ENCODE data around the gene GALNT14. TPM values are rescaled to one million over a fixed set of nuclear protein-coding genes. Genes with fewer than 3 reads are reported as not detected.

GALNT14 gene
- total and polyA plus RNA-seq, 2 donors (not counting 1 experiment from before 2014, with no cell fraction given), result 3.1 to 6.2 TPM

- Histone ChIP-seq H3K4me2 (replicated peaks; ENCODE audit: low read depth, low read length, poor library complexity, severe bottlenecking) (no peak overlapping the region), H3K9ac (ENCODE audit: low read length) (no peak overlapping the region), H3K4me3 (ENCODE audit: control extremely low read depth in 1 of 5, extremely low read depth in 1 of 5, insufficient read depth in 1 of 5, low read depth in 2 of 5, low read length in 4 of 5) (no peak overlapping the region), H3K79me2 (ENCODE audit: control insufficient read depth, insufficient read depth, low read length) (no peaks in the 10 kb centered on the region), H3K27me3 (replicated peaks in 1 of 4; ENCODE audit: control extremely low read depth in 1 of 4, control insufficient read depth in 3 of 4, insufficient read depth in 4 of 4, low read length in 3 of 4) (no peaks in the 10 kb centered on the region), H3K9me3 (ENCODE audit: control extremely low read depth in 1 of 3, control insufficient read depth in 2 of 3, insufficient read depth in 1 of 3, low read length in 2 of 3) (no peaks in the 10 kb centered on the region), H2AFZ (ENCODE audit: insufficient read depth, low read depth, low read length, poor library complexity, severe bottlenecking) (no peak overlapping the region), H3K27ac (ENCODE audit: low read length in 2 of 2) (no peak overlapping the region), H4K20me1 (ENCODE audit: control insufficient read depth, insufficient read depth, low read length, poor library complexity, severe bottlenecking) (no peaks in the 10 kb centered on the region), H3K4me1 (ENCODE audit: control insufficient read depth in 2 of 2, insufficient read depth in 2 of 2, low read length in 2 of 2) (no peaks in the 10 kb centered on the region), H3K36me3 (replicated peaks in 1 of 2; ENCODE audit: control extremely low read depth in 1 of 2, control insufficient read depth in 1 of 2, extremely low read depth in 1 of 2, insufficient read depth in 2 of 2, low read length in 1 of 2) (no peaks in the 10 kb centered on the region)
- ATAC-seq (ENCODE audit: low read depth) (no peak), DNase-seq (no peak)
- H3K9me3 Mint-ChIP-seq (ENCODE audit: insufficient read depth), result no peaks in the 10 kb centered on the region
- no peaks in the 10 kb centered on the region for H3K27me3 Mint-ChIP-seq
- H3K4me3 Mint-ChIP-seq, result no peak overlapping the region
- no peaks in the 10 kb centered on the region for H3K4me1 Mint-ChIP-seq
- intact Hi-C loops (cut with micrococcal nuclease), result no loop called here
- POLR2A ChIA-PET, result no interaction called here
- CTCF ChIA-PET, result no interaction called here
- TF ChIP-seq EZH2 (IDR thresholded peaks at IDR 0.05; ENCODE audit: borderline replicate concordance, insufficient read depth, low read depth, low read length, poor library complexity, severe bottlenecking), result no peak
- TF ChIP-seq CTCF (IDR thresholded peaks at IDR 0.05), result no peak
- H3K27ac Mint-ChIP-seq, result no peak overlapping the region
- WGBS (ENCODE audit: insufficient coverage), result 93% methylated on average over 5 of the region's 6 CpGs
These were observed 84.1 kb downstream of the GALNT14 start for GRCh38 chr2:31053929-31054782.

GRCh38 chr2:31052284-31052683, 86.0 kb downstream of the GALNT14 start:
- no peak overlapping the region for H3K4me3 Mint-ChIP-seq
- Histone ChIP-seq H3K27ac (ENCODE audit: low read length in 2 of 2) (no peak overlapping the region), H3K4me1 (ENCODE audit: control insufficient read depth in 2 of 2, insufficient read depth in 2 of 2, low read length in 2 of 2) (no peaks in the 10 kb centered on the region), H3K79me2 (ENCODE audit: control insufficient read depth, insufficient read depth, low read length) (no peaks in the 10 kb centered on the region), H3K4me2 (replicated peaks; ENCODE audit: low read depth, low read length, poor library complexity, severe bottlenecking) (no peak overlapping the region), H3K27me3 (replicated peaks in 1 of 4; ENCODE audit: control extremely low read depth in 1 of 4, control insufficient read depth in 3 of 4, insufficient read depth in 4 of 4, low read length in 3 of 4) (no peaks in the 10 kb centered on the region), H3K36me3 (replicated peaks in 1 of 2; ENCODE audit: control extremely low read depth in 1 of 2, control insufficient read depth in 1 of 2, extremely low read depth in 1 of 2, insufficient read depth in 2 of 2, low read length in 1 of 2) (no peaks in the 10 kb centered on the region), H2AFZ (ENCODE audit: insufficient read depth, low read depth, low read length, poor library complexity, severe bottlenecking) (no peak overlapping the region), H3K4me3 (ENCODE audit: control extremely low read depth in 1 of 5, extremely low read depth in 1 of 5, insufficient read depth in 1 of 5, low read depth in 2 of 5, low read length in 4 of 5) (no peak overlapping the region), H3K9me3 (ENCODE audit: control extremely low read depth in 1 of 3, control insufficient read depth in 2 of 3, insufficient read depth in 1 of 3, low read length in 2 of 3) (no peaks in the 10 kb centered on the region), H3K9ac (ENCODE audit: low read length) (no peak overlapping the region), H4K20me1 (ENCODE audit: control insufficient read depth, insufficient read depth, low read length, poor library complexity, severe bottlenecking) (no peaks in the 10 kb centered on the region)
- POLR2A ChIA-PET, result no interaction called here
- intact Hi-C loops (cut with micrococcal nuclease), result no loop called here
- 98% methylated on average over 5 of the region's 5 CpGs for WGBS (ENCODE audit: insufficient coverage)
- H3K9me3 Mint-ChIP-seq (ENCODE audit: insufficient read depth), result no peaks in the 10 kb centered on the region
- no peak for DNase-seq
- no peak for TF ChIP-seq CTCF (IDR thresholded peaks at IDR 0.05)
- TF ChIP-seq EZH2 (IDR thresholded peaks at IDR 0.05; ENCODE audit: borderline replicate concordance, insufficient read depth, low read depth, low read length, poor library complexity, severe bottlenecking), result no peak
- H3K27ac Mint-ChIP-seq, result no peak overlapping the region
- CTCF ChIA-PET, result no interaction called here
- no peaks in the 10 kb centered on the region for H3K4me1 Mint-ChIP-seq
- no peak for ATAC-seq (ENCODE audit: low read depth)
- H3K27me3 Mint-ChIP-seq, result no peaks in the 10 kb centered on the region

All from B cell (primary cell).